Lung (tissue), 12 donors: Measurements from ENCODE around the gene NTRK3. TPM values are rescaled to one million over a fixed set of nuclear protein-coding genes. Genes with fewer than 3 reads are reported as not detected.

Experiments
- ATAC-seq: fragments of 200-7000 bp; cut with Tn5 transposase; one replicate; pipeline ENCODE4 v1.9.1; 2020; ENCODE audit warnings: moderate number of reproducible peaks; ENCODE audit not compliant: insufficient read depth, low FRiP score
- DNase-seq, 3 donors: peaks; one replicate each; pipeline ENCODE4 v3.0.0-alpha.2; 2013 to 2017
- H3K27ac ChIP-seq, 2 donors: one replicate each; pipeline ENCODE4 v1.5.1; 2013; ENCODE audit warnings: mild to moderate bottlenecking in 2 of 2, moderate library complexity in 2 of 2, control low read depth in 1 of 2, inconsistent platforms in 1 of 2, low read depth in 1 of 2, low read length in 1 of 2
- H3K27me3 ChIP-seq, 3 donors: one replicate each; pipeline ENCODE4 v1.5.1; 2013; ENCODE audit warnings: low read length in 2 of 3; ENCODE audit not compliant: control insufficient read depth in 3 of 3, insufficient read depth in 3 of 3
- H3K36me3 ChIP-seq, 4 donors: one replicate each; pipeline ENCODE4 v1.5.1; 2013; ENCODE audit warnings: low read length in 4 of 4, mild to moderate bottlenecking in 1 of 4, moderate library complexity in 1 of 4; ENCODE audit not compliant: control insufficient read depth in 4 of 4, insufficient read depth in 4 of 4
- H3K4me1 ChIP-seq, 5 donors: one replicate each; pipeline ENCODE4 v1.5.1; 2013; ENCODE audit warnings: low read length in 5 of 5, mild to moderate bottlenecking in 2 of 5, moderate library complexity in 1 of 5; ENCODE audit not compliant: control insufficient read depth in 5 of 5, insufficient read depth in 5 of 5
- H3K4me3 ChIP-seq: one replicate; pipeline ENCODE4 v1.5.1; 2013; ENCODE audit warnings: mild to moderate bottlenecking, control low read depth, moderate library complexity
- H3K9ac ChIP-seq, 2 donors: one replicate each; pipeline ENCODE4 v1.5.1; 2013; ENCODE audit warnings: low read length in 2 of 2, control low read depth in 1 of 2; ENCODE audit not compliant: insufficient read depth in 1 of 2
- H3K9me3 ChIP-seq, 4 donors: one replicate each; pipeline ENCODE4 v1.5.1; 2013; ENCODE audit warnings: low read length in 3 of 4, mild to moderate bottlenecking in 1 of 4, moderate library complexity in 1 of 4; ENCODE audit not compliant: control insufficient read depth in 4 of 4, insufficient read depth in 3 of 4
- CTCF ChIP-seq: IDR thresholded peaks from 2 replicates; pipeline ENCODE4 v1.5.1; 2012; ENCODE audit warnings: mild to moderate bottlenecking; ENCODE audit errors: control extremely low read depth, extremely low read depth
- WGBS, 2 donors: extraction: QIAGEN DNeasy Blood & Tissue Kit; methylation state at CpG; one replicate each; pipeline ENCODE4 v1.1.7; 2013; 5-methylcytosine and 5-hydroxymethylcytosine counted together
- polyA plus RNA-seq, 2 donors: library from polyadenylated mRNA; stranded (reverse); fragments of 200-250 nt; gene quantifications; one replicate each; pipeline ENCODE4 v1.2.1, GENCODE V29; 2013
- total RNA-seq, 2 donors: library from RNA; depleted of rRNA in 1 of 2; stranded (reverse); fragments of >200 nt in 1 of 2; gene quantifications; one replicate each; pipeline ENCODE4 v1.2.1, GENCODE V29; 2014 to 2021
- donor health status: control.
- donor health status: control.
- donor health status: Bipolar disorder and iron deficiency.
- donor health status: healthy.
- donor health status: DM: yes; HTN: yes; CAD: no.

The NTRK3 gene
- total and polyA plus RNA-seq, 4 donors = 0.44 to 11.0 (median 4.2) TPM

DNA sequence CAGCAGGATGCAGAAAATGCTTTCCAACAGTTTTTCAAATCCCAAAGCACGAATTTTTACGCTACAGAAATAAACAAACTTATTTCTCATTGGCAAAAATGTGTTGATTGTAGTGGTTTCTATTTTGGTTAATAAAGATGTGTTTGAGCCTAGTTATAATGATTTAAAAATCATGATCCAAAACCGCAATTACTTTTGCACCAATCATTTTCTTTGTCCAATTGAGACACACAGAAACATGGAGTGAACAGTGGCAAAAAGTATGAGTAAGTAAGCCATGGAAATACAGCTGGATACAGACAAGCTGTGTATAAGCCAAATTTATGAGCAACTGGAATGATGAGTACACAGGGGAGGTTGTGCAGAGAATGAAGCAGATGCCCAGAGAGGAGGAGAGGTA is 427.9 kb downstream of the NTRK3 start:
- Histone ChIP-seq H3K4me3 (no peak overlapping the region), H3K4me1 (peaks cover 0 to 1% (median 0%) of the 10 kb centered on the region in 5 donors), H3K27ac (no peak overlapping the region), H3K27me3 (no peaks in the 10 kb centered on the region), H3K9ac (no peak overlapping the region), H3K9me3 (peaks cover 0 to 6% (median under 1%) of the 10 kb centered on the region in 4 donors), H3K36me3 (no peaks in the 10 kb centered on the region)
- WGBS, 2 donors = 74 to 92% methylated on average over 3 of the region's 3 CpGs
- TF ChIP-seq CTCF = no peak
- no peak for ATAC-seq
- DNase-seq = no peak

- 86 to 92% methylated on average over 3 of the region's 3 CpGs for WGBS, 2 donors
Measured at GRCh38 chr15:87827131-87827530, 429.4 kb downstream of the NTRK3 start.

DNA sequence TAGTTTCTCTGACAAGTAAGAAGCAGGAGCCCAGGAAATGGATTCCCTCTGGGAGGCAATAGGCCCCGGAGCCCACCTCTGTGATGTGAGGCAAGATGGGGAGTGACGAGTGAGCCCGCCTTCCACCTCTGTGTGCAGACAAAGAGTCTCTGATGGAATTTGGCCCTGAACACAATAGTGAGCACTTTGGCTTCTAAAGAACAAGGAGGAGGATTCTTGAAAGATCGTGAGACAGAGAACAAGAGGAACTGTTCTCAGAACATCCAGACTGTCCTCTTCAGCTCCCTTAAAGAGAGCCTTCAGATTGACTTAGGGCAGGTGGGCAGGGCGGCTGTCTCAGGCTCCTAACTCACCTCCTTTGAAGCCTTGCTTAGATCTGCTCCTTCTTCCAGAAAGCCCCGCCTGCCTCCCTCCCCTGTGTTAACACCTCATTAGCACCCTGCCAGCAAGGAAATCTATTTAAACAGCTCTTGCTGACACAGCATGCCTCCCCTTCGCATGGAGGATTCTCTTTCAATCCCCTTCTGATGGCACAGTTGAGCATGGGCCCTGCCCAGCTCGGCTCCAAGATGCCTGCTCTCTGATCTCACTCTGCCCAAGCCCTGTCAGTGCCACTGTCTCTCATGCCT is 430.3 kb downstream of the NTRK3 start:
- H3K36me3 ChIP-seq = no peaks in the 10 kb centered on the region
- no peak for TF ChIP-seq CTCF
- H3K27me3 ChIP-seq = peaks cover 0 to 6% (median 0%) of the 10 kb centered on the region in 3 donors
- H3K27ac ChIP-seq = no peak overlapping the region
- peaks cover 0 to 9% (median under 1%) of the 10 kb centered on the region in 4 donors for H3K9me3 ChIP-seq
- H3K9ac ChIP-seq = no peak overlapping the region
- no peak overlapping the region for H3K4me3 ChIP-seq
- ATAC-seq (no peak), DNase-seq (peak; percentile 8 to 22 (median 14))
- WGBS, 2 donors = 45 to 51% methylated on average over 8 of the region's 8 CpGs
- peaks cover 0 to 1% (median 0%) of the 10 kb centered on the region in 5 donors for H3K4me1 ChIP-seq

More at GRCh38 chr15:87827131-87827530, 429.4 kb downstream of the NTRK3 start:
- DNase-seq (no peak), ATAC-seq (no peak)
- Histone ChIP-seq H3K9ac (no peak overlapping the region), H3K27ac (no peak overlapping the region), H3K27me3 (peaks cover 0 to 6% (median 0%) of the 10 kb centered on the region in 3 donors), H3K9me3 (peaks cover 0 to 9% (median under 1%) of the 10 kb centered on the region in 4 donors), H3K36me3 (no peaks in the 10 kb centered on the region), H3K4me1 (peaks cover 0 to 1% (median 0%) of the 10 kb centered on the region in 5 donors), H3K4me3 (no peak overlapping the region)
- TF ChIP-seq CTCF = no peak
